Small intestine (tissue), 7 donors: ENCODE results near the gene SELENOT. TPM values are rescaled to one million over a fixed set of nuclear protein-coding genes. Genes with fewer than 3 reads are reported as not detected.

Source experiments
- DNase-seq, 2 donors: peaks; one replicate each; pipeline versions ENCODE4 v3.0.0 to v3.0.0-alpha.2; 2013
- FAIRE-seq: peaks from 2 replicates; lab custom pipeline; 2012; peaks lifted over from hg19 to GRCh38; lab: Jason Lieb, UNC
- H3K27ac ChIP-seq, 3 donors: one replicate each; pipeline ENCODE4 v1.5.1; 2013; ENCODE audit warnings: low read length in 2 of 3, mild to moderate bottlenecking in 2 of 3, control low read depth in 1 of 3, inconsistent platforms in 1 of 3, low read depth in 1 of 3, moderate library complexity in 1 of 3
- H3K27me3 ChIP-seq, 3 donors: one replicate each; pipeline ENCODE4 v1.6.1; 2013; ENCODE audit warnings: low read length in 3 of 3, inconsistent platforms in 1 of 3; ENCODE audit not compliant: control insufficient read depth in 3 of 3, insufficient read depth in 3 of 3
- H3K36me3 ChIP-seq, 3 donors: one replicate each; pipeline ENCODE4 v1.6.1; 2013; ENCODE audit warnings: low read length in 3 of 3, inconsistent platforms in 1 of 3, low read depth in 1 of 3, mild to moderate bottlenecking in 1 of 3, moderate library complexity in 1 of 3; ENCODE audit not compliant: control insufficient read depth in 3 of 3, insufficient read depth in 2 of 3
- H3K4me1 ChIP-seq, 3 donors: one replicate each; pipeline ENCODE4 v1.6.1; 2013; ENCODE audit warnings: low read length in 2 of 3, inconsistent platforms in 1 of 3, low read depth in 1 of 3, mild to moderate bottlenecking in 1 of 3, moderate library complexity in 1 of 3; ENCODE audit not compliant: control insufficient read depth in 3 of 3, insufficient read depth in 2 of 3
- H3K4me3 ChIP-seq, 3 donors: one replicate each; pipeline ENCODE4 v1.5.1; 2013; ENCODE audit warnings: low read length in 3 of 3, control low read depth in 1 of 3, inconsistent platforms in 1 of 3, low read depth in 1 of 3, mild to moderate bottlenecking in 1 of 3, moderate library complexity in 1 of 3
- H3K9me3 ChIP-seq, 2 donors: one replicate each; pipeline ENCODE4 v1.6.1; 2013; ENCODE audit warnings: low read depth in 1 of 2, low read length in 1 of 2; ENCODE audit not compliant: control insufficient read depth in 2 of 2, insufficient read depth in 1 of 2
- WGBS, 3 donors: extraction: QIAGEN DNeasy Blood & Tissue Kit; methylation state at CpG; one replicate each; pipeline ENCODE4 v1.1.7; 2013; 5-methylcytosine and 5-hydroxymethylcytosine counted together
- polyA plus RNA-seq, 4 donors: library from polyadenylated mRNA; stranded (reverse) in 3 of 4; unstranded in 1 of 4; fragments of 200-250 nt in 3 of 4; fragments of 120-200 nt in 1 of 4; gene quantifications; one replicate each; pipeline versions ENCODE4 v1.2.1 to v1.2.3, GENCODE V29; 2013
- donor health status: healthy with polysubstance abuse.
- donor health status: control.
- donor health status: control.
- donor health status: Bipolar disorder and iron deficiency.
- donor health status: healthy.

The SELENOT gene
- polyA plus RNA-seq, 4 donors, result 41.6 to 86.3 (median 75.9) TPM

DNA sequence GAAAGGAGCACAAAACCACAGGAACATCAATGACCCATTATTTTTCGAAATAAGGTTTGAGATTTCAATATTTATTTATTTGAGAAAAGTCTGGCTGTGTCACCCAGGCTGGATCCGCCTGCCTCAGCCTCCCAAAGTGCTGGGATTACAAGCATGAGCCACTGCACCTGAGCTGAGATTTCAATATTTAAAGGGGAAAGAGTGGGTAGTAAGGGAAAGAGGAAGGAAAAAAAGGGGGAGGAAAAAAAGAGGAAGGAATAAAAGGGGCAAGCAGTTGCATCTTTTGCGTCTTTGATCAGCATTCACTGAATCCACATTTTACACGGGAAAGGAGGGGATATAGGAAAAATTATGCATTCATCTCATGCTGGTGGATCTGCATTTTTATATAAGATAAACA is 53.2 kb downstream of the SELENOT start:
- WGBS, 3 donors, result 72 to 82% (median 73%) methylated on average over 4 of the region's 4 CpGs
- DNase-seq, result no peak
- no peaks in the 10 kb centered on the region for H3K9me3 ChIP-seq

DNA sequence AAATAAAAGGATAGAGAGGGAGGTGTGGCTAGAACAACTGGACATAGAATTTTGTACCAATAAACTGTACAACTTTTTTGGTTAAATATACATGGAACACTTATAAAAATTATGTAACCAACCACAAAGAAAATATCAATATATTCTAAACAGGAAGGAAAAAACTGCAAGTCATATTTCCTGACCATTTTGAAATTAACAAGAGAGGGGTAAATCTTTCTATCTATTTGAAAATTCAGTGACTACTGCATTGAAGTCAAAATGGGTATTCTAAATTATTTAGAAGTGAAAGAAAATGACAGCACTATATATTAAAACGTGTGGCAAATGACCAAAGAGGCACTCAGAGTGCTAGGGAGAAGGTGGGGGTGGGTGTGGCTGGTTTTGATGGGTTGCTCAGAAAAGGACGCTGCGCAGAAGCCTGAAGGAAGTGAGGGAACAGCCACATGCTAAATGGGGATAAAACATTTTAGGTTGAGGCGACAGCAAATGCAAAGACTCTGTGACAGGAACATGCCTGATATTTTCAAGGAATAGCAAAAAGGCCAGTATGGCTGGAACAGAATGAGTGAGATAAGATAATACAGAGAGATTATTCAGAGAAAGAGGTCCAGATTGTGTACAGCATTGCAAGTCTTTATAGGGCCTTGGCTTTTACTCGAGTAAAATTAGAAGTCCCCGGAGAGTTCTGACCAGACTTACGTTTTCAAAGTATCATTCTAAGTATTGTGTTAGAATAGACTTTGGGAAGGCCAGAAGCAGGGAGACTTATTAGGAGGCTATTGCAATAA is 59.5 kb downstream of the SELENOT start:
- Histone ChIP-seq H3K4me1 (no peaks in the 10 kb centered on the region), H3K36me3 (no peaks in the 10 kb centered on the region), H3K27me3 (peaks cover 0 to 4% (median 2%) of the 10 kb centered on the region in 3 donors), H3K4me3 (no peak overlapping the region), H3K27ac (no peak overlapping the region), H3K9me3 (no peaks in the 10 kb centered on the region)
- 68 to 74% (median 70%) methylated on average over 7 of the region's 7 CpGs for WGBS, 3 donors
- no peak for DNase-seq
- FAIRE-seq, result no peak

More for the DNA sequence above, 53.2 kb downstream of the SELENOT start:
- no peak for FAIRE-seq
- Histone ChIP-seq H3K27ac (no peak overlapping the region), H3K36me3 (no peaks in the 10 kb centered on the region), H3K27me3 (no peaks in the 10 kb centered on the region), H3K4me3 (no peak overlapping the region), H3K4me1 (no peaks in the 10 kb centered on the region)

DNA sequence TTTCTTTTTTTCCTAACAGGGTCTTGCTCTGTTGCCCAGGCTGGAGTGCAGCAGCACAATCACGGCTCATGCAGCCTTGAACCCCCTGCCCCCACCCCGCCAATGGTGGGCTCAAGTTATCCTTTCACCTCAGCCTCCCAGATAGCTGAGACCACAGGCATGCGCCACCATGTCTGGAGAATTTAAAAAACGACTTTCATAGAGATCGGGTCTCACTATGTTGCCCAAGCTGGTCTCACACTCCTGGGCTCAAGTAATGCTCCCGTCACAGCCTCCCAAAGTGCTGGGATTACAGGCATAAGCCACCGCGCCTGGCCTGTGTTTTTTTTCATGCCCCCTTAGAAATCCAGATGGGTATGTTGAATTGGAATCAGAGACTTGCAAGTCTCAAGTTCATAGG is 60.3 kb downstream of the SELENOT start:
- Histone ChIP-seq H3K27me3 (peaks cover 0 to 4% (median 2%) of the 10 kb centered on the region in 3 donors), H3K27ac (no peak overlapping the region), H3K36me3 (no peaks in the 10 kb centered on the region), H3K9me3 (no peaks in the 10 kb centered on the region), H3K4me1 (no peaks in the 10 kb centered on the region), H3K4me3 (no peak overlapping the region)
- FAIRE-seq, result no peak
- DNase-seq, result no peak
- WGBS, 3 donors, result 87 to 91% (median 90%) methylated on average over 8 of the region's 8 CpGs

DNA sequence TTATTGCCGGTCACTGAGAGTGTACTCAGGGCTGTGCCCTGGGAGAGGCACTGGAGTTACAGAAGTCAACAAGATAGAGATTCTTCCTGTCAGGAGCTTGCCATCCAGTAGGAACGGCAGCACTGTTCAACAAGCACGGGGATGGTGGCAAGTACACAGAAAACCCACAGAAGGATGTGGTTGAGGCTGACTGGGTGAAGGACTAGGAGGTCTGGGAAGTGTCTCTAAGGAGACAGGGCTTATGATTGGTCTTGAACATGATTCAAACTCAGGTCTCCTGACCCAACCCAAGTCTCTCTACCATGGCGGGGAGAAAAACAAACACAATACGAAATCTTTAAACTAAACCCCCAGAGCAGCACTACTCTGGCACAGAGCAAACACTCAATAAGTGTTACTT is 63.0 kb downstream of the SELENOT start:
- Histone ChIP-seq H3K27me3 (peaks cover 0 to 4% (median 2%) of the 10 kb centered on the region in 3 donors), H3K27ac (no peak overlapping the region), H3K9me3 (no peaks in the 10 kb centered on the region), H3K36me3 (no peaks in the 10 kb centered on the region), H3K4me3 (no peak overlapping the region), H3K4me1 (no peaks in the 10 kb centered on the region)
- no peak for FAIRE-seq
- DNase-seq, result peak in 1 of 2 donors; percentile 39
- WGBS, 3 donors, result 61 to 76% (median 75%) methylated on average over 5 of the region's 5 CpGs

DNA sequence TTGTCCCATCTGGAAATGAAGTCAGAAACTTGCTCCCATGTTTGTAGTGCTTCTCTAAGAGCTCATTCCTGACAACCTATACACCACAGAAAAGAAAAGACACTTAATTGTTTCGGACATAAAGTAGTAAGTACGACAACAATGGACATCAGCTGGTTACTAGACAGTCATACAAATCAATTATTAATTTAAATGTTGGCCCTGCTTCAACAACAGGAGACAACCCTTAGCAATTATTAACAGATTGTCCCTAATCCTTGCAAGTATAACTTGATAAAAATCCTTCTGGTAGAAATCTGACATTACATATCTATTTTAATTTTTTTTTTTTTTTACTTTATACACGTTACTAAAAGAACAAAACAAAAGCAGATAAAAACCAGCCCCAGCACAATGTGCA is 70.8 kb downstream of the SELENOT start:
- WGBS, 3 donors, result 17 to 64% (median 36%) methylated on average over 3 of the region's 3 CpGs
- no peak overlapping the region for H3K4me3 ChIP-seq
- H3K27ac ChIP-seq, result no peak overlapping the region
- no peak for FAIRE-seq
- H3K36me3 ChIP-seq, result no peaks in the 10 kb centered on the region
- H3K9me3 ChIP-seq, result peaks cover 0 to 13% of the 10 kb centered on the region in 2 donors
- DNase-seq, result peak in 1 of 2 donors; percentile 57
- no peaks in the 10 kb centered on the region for H3K4me1 ChIP-seq
- H3K27me3 ChIP-seq, result no peaks in the 10 kb centered on the region

DNA sequence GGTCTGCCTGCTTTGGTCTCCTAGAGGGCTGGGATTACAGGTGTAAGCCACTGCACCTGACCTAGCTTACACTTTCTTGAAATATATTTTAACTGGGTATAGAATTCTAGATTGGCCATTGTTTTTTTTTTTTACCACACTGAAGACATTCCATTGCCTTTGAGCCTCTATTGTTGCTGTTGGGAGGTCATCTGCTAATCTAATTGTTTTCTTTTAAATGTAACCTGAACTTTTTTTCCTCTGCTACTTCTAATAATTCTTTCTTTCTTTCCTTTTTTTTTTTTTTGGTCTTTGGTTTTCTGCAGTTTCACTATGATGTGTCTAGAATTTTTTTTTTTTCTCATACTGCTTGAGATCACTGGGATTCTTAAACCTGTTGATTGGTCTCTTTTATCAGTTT is 72.5 kb downstream of the SELENOT start:
- Histone ChIP-seq H3K4me1 (no peaks in the 10 kb centered on the region), H3K27me3 (no peaks in the 10 kb centered on the region), H3K36me3 (no peaks in the 10 kb centered on the region), H3K27ac (no peak overlapping the region), H3K9me3 (peaks cover 0 to 13% of the 10 kb centered on the region in 2 donors), H3K4me3 (no peak overlapping the region)
- FAIRE-seq (no peak), DNase-seq (no peak)

Other genes with a start within 250 kb of the SELENOT start
- 10 to 100 TPM in 1 of 4 donors, 1 to 10 TPM in 3; 5.9 to 48.7 (median 7.5) TPM for gene TSC22D2, start 195.0 kb upstream of the SELENOT start, polyA plus RNA-seq
- gene SERP1, start 56.8 kb upstream of the SELENOT start, polyA plus RNA-seq, result 100 to 1,000 TPM in 2 of 4 donors, 10 to 100 TPM in 2; 77.6 to 153 (median 122) TPM
- 100 to 1,000 TPM in 1 of 4 donors, 10 to 100 TPM in 3; 65.1 to 135 (median 86.1) TPM for gene EIF2A, start 56.5 kb upstream of the SELENOT start, polyA plus RNA-seq
- gene ERICH6, start 100.6 kb downstream of the SELENOT start, polyA plus RNA-seq, result under 1 TPM in 1 of 4 donors, not detected in 3; 0.04 TPM
- gene SIAH2, start 159.8 kb downstream of the SELENOT start, polyA plus RNA-seq, result 10 to 100 TPM; 14.5 to 20.0 (median 16.3) TPM